Heart left ventricle (tissue), 16 donors: ENCODE results near the gene SRRM2. TPM values are rescaled to one million over a fixed set of nuclear protein-coding genes. Genes with fewer than 3 reads are reported as not detected.

Experiments
- ATAC-seq, 4 donors: fragments of 200-7000 bp; cut with Tn5 transposase; one replicate each; pipeline ENCODE4 v1.9.1; 2020 to 2022; ENCODE audit warnings: moderate library complexity in 4 of 4, mild to moderate bottlenecking in 3 of 4, moderate number of reproducible peaks in 1 of 4
- DNase-seq, 5 donors: peaks; one replicate each; pipeline ENCODE4 v3.0.0-alpha.2; 2020
- H3K27ac ChIP-seq, 12 donors: fragments of 200-600 bp; sonication (generic) in 4 of 12; one replicate each; pipeline versions ENCODE4 v1.5.0 to v1.8.0; 2016 to 2022; ENCODE audit warnings: mild to moderate bottlenecking in 2 of 12
- H3K27me3 ChIP-seq, 9 donors: fragments of 200-600 bp; sonication (generic) in 2 of 9; one replicate each; pipeline versions ENCODE4 v1.5.1 to v1.8.0; 2016 to 2022; ENCODE audit warnings: mild to moderate bottlenecking in 3 of 9
- H3K36me3 ChIP-seq, 9 donors: fragments of 200-600 bp; sonication (generic) in 2 of 9; one replicate each; pipeline versions ENCODE4 v1.5.0 to v1.8.0; 2018 to 2022; ENCODE audit warnings: mild to moderate bottlenecking in 2 of 9
- H3K4me1 ChIP-seq, 12 donors: fragments of 200-600 bp; sonication (generic) in 4 of 12; one replicate each; pipeline versions ENCODE4 v1.5.0 to v1.8.0; 2016 to 2022; ENCODE audit warnings: mild to moderate bottlenecking in 3 of 12
- H3K4me3 ChIP-seq, 12 donors: fragments of 200-600 bp; sonication (generic) in 4 of 12; one replicate each; pipeline versions ENCODE4 v1.5.0 to v1.8.0; 2017 to 2022; ENCODE audit warnings: mild to moderate bottlenecking in 9 of 12, moderate library complexity in 4 of 12
- H3K9me3 ChIP-seq, 12 donors: fragments of 200-600 bp; sonication (generic) in 4 of 12; one replicate each; pipeline versions ENCODE4 v1.5.0 to v1.8.0; 2016 to 2022; ENCODE audit warnings: mild to moderate bottlenecking in 1 of 12
- CTCF ChIP-seq, 12 donors: fragments of 200-600 bp; sonication (generic) in 4 of 12; IDR thresholded peaks; one replicate each; pipeline versions ENCODE4 v1.5.0 to v1.8.0; 2018 to 2022; ENCODE audit warnings: antibody characterized with exemption in 12 of 12, mild to moderate bottlenecking in 5 of 12
- POLR2A ChIP-seq, 2 donors: fragments of 450-650 bp; IDR thresholded peaks; one replicate each; pipeline ENCODE4 v1.6.1; 2017; ENCODE audit warnings: antibody characterized with exemption in 2 of 2, mild to moderate bottlenecking in 2 of 2, moderate library complexity in 2 of 2
- WGBS, 4 donors: extraction: QIAGEN DNeasy Blood & Tissue Kit in 2 of 4; methylation state at CpG; one replicate each; pipeline versions ENCODE4 v1.1.5 to v1.1.7; 2013 to 2018; 5-methylcytosine and 5-hydroxymethylcytosine counted together
- intact Hi-C, 10 donors: fragments of 100-400 bp; cut with DNase I; formaldehyde crosslinking; loops; one replicate each; pipeline versions ENCODE4 v1.11.1 to v1.14.2; 2022
- polyA plus RNA-seq, 2 donors: library from polyadenylated mRNA; stranded (reverse); fragments of 200-250 nt; gene quantifications; one replicate each; pipeline ENCODE4 v1.2.3, GENCODE V29; 2013
- total RNA-seq, 9 donors: library from RNA; depleted of rRNA in 2 of 9; stranded (reverse); fragments of >200 nt in 2 of 9; fragmentation: NEBNext Ultra II Directional in 3 of 9; extraction: Animal tissue kit (Norgen Biotek cat#: 25700) in 3 of 9; gene quantifications; one replicate each; pipeline versions ENCODE4 v1.1.0 to v1.2.4, GENCODE V29; 2016 to 2023
- donor health status: ischemic (EF 13 %, LVEDD 7.1; RV severe dilation, severe dysfunction).
- donor health status: healthy with polysubstance abuse.
- donor health status: DM: no; HTN: yes; CAD: no.
- donor health status: DM: no; HTN: no; CAD: no.
- donor health status: ischemic (EF 25% LVEDD 6.9; RV normal size, moderate dysfunction).
- donor health status: ischemic (EF 25% LVEDD 5.7; RV mildly dilated, moderate dysfunction).
- donor health status: healthy.
- donor health status: DM: yes; HTN: yes; CAD: no.
- donor health status: ischemic (EF 35%, LVEDD 5.7; RV mildly dilated, moderate dysfunction).
- donor health status: nonischemic (EF 11% LVEDD 7.7; RV severe dilation, severe dysfunction).
- donor health status: DM: yes; HTN: yes; CAD: no.
- donor health status: PGD.
- donor health status: ischemic (EF 29% LVEDD 5.4; RV normal size, mild dysfunction).
- donor health status: nonischemic (EF 23%, LVEDD 6.1; RV moderate dilation, normal function).

Gene SRRM2
- total and polyA plus RNA-seq, 11 donors, result 112 to 540 (median 233) TPM

GRCh38 chr16:2728034-2728433, 24.4 kb upstream of the SRRM2 start:
- Histone ChIP-seq H3K9me3 (no peaks in the 10 kb centered on the region), H3K27ac (no peak overlapping the region), H3K4me3 (no peak overlapping the region), H3K27me3 (peaks cover 0 to 8% (median 0%) of the 10 kb centered on the region in 9 donors), H3K36me3 (no peaks in the 10 kb centered on the region), H3K4me1 (no peaks in the 10 kb centered on the region)
- no peak for DNase-seq
- TF ChIP-seq CTCF (IDR thresholded peaks at IDR 0.05) (no peak), POLR2A (IDR thresholded peaks at IDR 0.05) (no peak)
- intact Hi-C loops, result no loop called here
- ATAC-seq, result no peak
- WGBS, 4 donors, result 85 to 88% (median 86%) methylated on average over 7 of the region's 7 CpGs

- WGBS, 4 donors, result 81 to 85% (median 81%) methylated on average over 10 of the region's 10 CpGs
Observed at GRCh38 chr16:2734844-2735515, 17.5 kb upstream of the SRRM2 start.

GRCh38 chr16:2736476-2737237, 15.8 kb upstream of the SRRM2 start:
- H3K4me3 ChIP-seq, result no peak overlapping the region
- H3K9me3 ChIP-seq, result no peaks in the 10 kb centered on the region
- intact Hi-C loops, result no loop called here
- ATAC-seq, result no peak
- H3K36me3 ChIP-seq, result no peaks in the 10 kb centered on the region
- DNase-seq, result peak in 1 of 5 donors; percentile 20
- no peak overlapping the region for H3K27ac ChIP-seq
- no peaks in the 10 kb centered on the region for H3K4me1 ChIP-seq
- no peak for TF ChIP-seq CTCF (IDR thresholded peaks at IDR 0.05)
- TF ChIP-seq POLR2A (IDR thresholded peaks at IDR 0.05), result no peak
- 86 to 94% (median 91%) methylated on average over 10 to 11 of the region's 11 CpGs for WGBS, 4 donors
- H3K27me3 ChIP-seq, result peaks cover 0 to 8% (median 0%) of the 10 kb centered on the region in 9 donors

More at GRCh38 chr16:2734844-2735515, 17.5 kb upstream of the SRRM2 start:
- TF ChIP-seq POLR2A (IDR thresholded peaks at IDR 0.05), result no peak
- TF ChIP-seq CTCF (IDR thresholded peaks at IDR 0.05), result no peak
- ATAC-seq, result no peak
- DNase-seq, result peak in 1 of 5 donors; percentile 12
- no peak overlapping the region for H3K4me3 ChIP-seq
- no peaks in the 10 kb centered on the region for H3K9me3 ChIP-seq
- no peak overlapping the region for H3K27ac ChIP-seq
- intact Hi-C loops, result no loop called here
- peaks cover 0 to 8% (median 0%) of the 10 kb centered on the region in 9 donors for H3K27me3 ChIP-seq
- no peaks in the 10 kb centered on the region for H3K4me1 ChIP-seq
- no peaks in the 10 kb centered on the region for H3K36me3 ChIP-seq

GRCh38 chr16:2737238-2737605, 15.2 kb upstream of the SRRM2 start:
- Histone ChIP-seq H3K4me3 (no peak overlapping the region), H3K9me3 (no peaks in the 10 kb centered on the region), H3K36me3 (no peaks in the 10 kb centered on the region), H3K27ac (no peak overlapping the region), H3K27me3 (peaks cover 0 to 8% (median 0%) of the 10 kb centered on the region in 9 donors), H3K4me1 (no peaks in the 10 kb centered on the region)
- 78 to 89% (median 85%) methylated on average over 5 of the region's 5 CpGs for WGBS, 4 donors
- intact Hi-C loops, result no loop called here
- ATAC-seq (no peak), DNase-seq (peak in 1 of 5 donors; percentile 31)
- TF ChIP-seq CTCF (IDR thresholded peaks at IDR 0.05), result no peak
- TF ChIP-seq POLR2A (IDR thresholded peaks at IDR 0.05), result no peak
